K562 (cell line): ENCODE measurements around the gene VDR. TPM values are rescaled to one million over a fixed set of nuclear protein-coding genes. Genes with fewer than 3 reads are reported as not detected.

Source experiments
- CAMTA2 ChIP-seq: fragments of 250-450 bp; sonication (Bioruptor Pico); conservative IDR thresholded peaks from 2 replicates; pipeline ENCODE4 v1.5.1; 2022
- E2F3 ChIP-seq: fragments of 250-450 bp; sonication (Bioruptor Pico); IDR thresholded peaks from 2 replicates; pipeline ENCODE4 v1.4.0; 2020; ENCODE audit warnings: mild to moderate bottlenecking
- FOXP1 ChIP-seq: sonication (generic); formaldehyde crosslinking; IDR thresholded peaks from 2 replicates; pipeline ENCODE4 v1.8.0; 2022; ENCODE audit warnings: mild to moderate bottlenecking, missing genetic modification reagents
- KAT7 ChIP-seq: sonication (generic); formaldehyde crosslinking; IDR thresholded peaks from 2 replicates; pipeline ENCODE4 v1.8.0; 2022; ENCODE audit warnings: missing genetic modification reagents, mild to moderate bottlenecking, borderline replicate concordance
- KHSRP ChIP-seq: fragments of 450-650 bp; IDR thresholded peaks from 2 replicates; pipeline ENCODE4 v1.6.1; 2017
- LCOR ChIP-seq: sonication (generic); formaldehyde crosslinking; IDR thresholded peaks from 2 replicates; pipeline ENCODE4 v1.8.0; 2022; ENCODE audit warnings: mild to moderate bottlenecking, missing genetic modification reagents
- MEF2D ChIP-seq: conservative IDR thresholded peaks from 2 replicates; pipeline ENCODE4 v1.6.1; 2016; ENCODE audit warnings: low read depth, missing genetic modification characterization, missing compliant biosample characterization
- MYBL2 ChIP-seq, 2 experiments: fragments of 450-650 bp in 1 of 2; sonication (generic) in 1 of 2; formaldehyde crosslinking in 1 of 2; IDR thresholded peaks; 2 replicates each; pipeline versions ENCODE4 v1.6.1 to v1.8.1; 2017 to 2022; ENCODE audit warnings: borderline replicate concordance in 1 of 2, inconsistent platforms in 1 of 2, low read depth in 1 of 2, mild to moderate bottlenecking in 1 of 2, missing genetic modification reagents in 1 of 2, moderate library complexity in 1 of 2
- NFE2 ChIP-seq: IDR thresholded peaks from 2 replicates; pipeline ENCODE4 v1.6.1; 2014; ENCODE audit warnings: antibody characterized with exemption, low read depth
- NONO ChIP-seq, 2 experiments: fragments of 200-400 bp in 1 of 2; fragments of 450-650 bp in 1 of 2; formaldehyde crosslinking in 1 of 2; IDR thresholded peaks; 2 replicates each; pipeline ENCODE4 v1.6.1; 2017; ENCODE audit warnings: low read depth in 2 of 2, mild to moderate bottlenecking in 2 of 2, moderate library complexity in 2 of 2, low read length in 1 of 2
- NRF1 ChIP-seq, 2 experiments: fragments of 450-650 bp; IDR thresholded peaks in 1 of 2; conservative IDR thresholded peaks in 1 of 2; 2 replicates each; pipeline ENCODE4 v1.6.1; 2014; ENCODE audit warnings: mild to moderate bottlenecking in 2 of 2
- PHF20 ChIP-seq: fragments of 450-650 bp; IDR thresholded peaks from 2 replicates; pipeline ENCODE4 v1.6.1; 2018; ENCODE audit not compliant: partially characterized antibody
- POLR2H ChIP-seq: IDR thresholded peaks from 2 replicates; pipeline ENCODE4 v1.6.1; 2016; ENCODE audit warnings: missing genetic modification characterization, low read depth, mild to moderate bottlenecking, control low read depth, missing compliant biosample characterization, moderate library complexity
- PRPF4 ChIP-seq: fragments of 200-400 bp; formaldehyde crosslinking; IDR thresholded peaks from one replicate; pipeline ENCODE4 v1.6.1; 2017; ENCODE audit warnings: low read length, low read depth, mild to moderate bottlenecking; ENCODE audit not compliant: insufficient read depth, poor library complexity, severe bottlenecking
- RB1 ChIP-seq: fragments of 450-650 bp; IDR thresholded peaks from 2 replicates; pipeline ENCODE4 v1.6.1; 2017; ENCODE audit warnings: low read depth, mild to moderate bottlenecking
- STAT5B ChIP-seq: fragments of 250-450 bp; sonication (Bioruptor Pico); IDR thresholded peaks from 2 replicates; pipeline ENCODE4 v1.8.0; 2021; ENCODE audit warnings: mild to moderate bottlenecking, inconsistent platforms
- XRCC4 ChIP-seq: IDR thresholded peaks from one replicate; pipeline ENCODE4 v1.6.1; 2011; ENCODE audit not compliant: insufficient read depth, insufficient read length; ENCODE audit errors: extremely low read depth
- ZBTB17 ChIP-seq: fragments of 450-650 bp; formaldehyde crosslinking; IDR thresholded peaks from 2 replicates; pipeline ENCODE4 v1.4.0; 2020; ENCODE audit warnings: mild to moderate bottlenecking
- ZNF124 ChIP-seq: sonication (generic); formaldehyde crosslinking; IDR thresholded peaks from 2 replicates; pipeline ENCODE4 v1.8.1; 2022; ENCODE audit warnings: missing genetic modification reagents
- ZNF134 ChIP-seq: fragments of 250-450 bp; sonication (Bioruptor Pico); conservative IDR thresholded peaks from 2 replicates; pipeline ENCODE4 v1.4.0; 2020
- polyA plus RNA-seq, 8 experiments: library from polyadenylated mRNA; depleted of rRNA in 4 of 8; stranded (reverse) in 5 of 8; unstranded in 3 of 8; fragments of >200 nt; fragmentation: Nextera tagmentation in 2 of 8; fragmentation: Illumina TruSeq in 1 of 8; extraction: Ambion mirVana in 2 of 8; extraction: Trizol in 1 of 8; gene quantifications; 2 replicates each; pipeline versions ENCODE4 v1.2.1 to v1.2.3, GENCODE V29; 2011 to 2014; ENCODE audit warnings: inconsistent platforms in 1 of 8, missing spikeins in 1 of 8
- total RNA-seq, 7 experiments: library from RNA; depleted of rRNA in 6 of 7; stranded (reverse); fragments of >200 nt in 6 of 7; fragmentation: Illumina TruSeq in 2 of 7; extraction: Trizol in 2 of 7; gene quantifications; 2 replicates each; pipeline versions ENCODE4 v1.2.1 to v1.2.3, GENCODE V29; 2011 to 2021; ENCODE audit warnings: low replicate concordance in 1 of 7
- TF ChIP-seq, protein P1 (sequence below): sonication (generic); formaldehyde crosslinking; IDR thresholded peaks from 2 replicates; pipeline ENCODE4 v1.4.0; 2020; ENCODE audit warnings: mild to moderate bottlenecking, missing genetic modification reagents
- TF ChIP-seq, protein P2 (sequence below): fragments of 450-650 bp; formaldehyde crosslinking; IDR thresholded peaks from 2 replicates; pipeline ENCODE4 v1.4.0; 2022; ENCODE audit warnings: mild to moderate bottlenecking, moderate library complexity
- TF ChIP-seq, protein P3 (sequence below): sonication (generic); formaldehyde crosslinking; IDR thresholded peaks from 2 replicates; pipeline ENCODE4 v1.8.0; 2022; ENCODE audit warnings: missing genetic modification reagents, mild to moderate bottlenecking, moderate library complexity, borderline replicate concordance
- TF ChIP-seq, protein P4 (sequence below): sonication (generic); formaldehyde crosslinking; IDR thresholded peaks from 2 replicates; pipeline ENCODE4 v1.8.0; 2023; ENCODE audit warnings: mild to moderate bottlenecking, missing genetic modification reagents

Gene VDR
- total and polyA plus RNA-seq, 9 of the 15 experiments (the other 6 are each of a cell fraction or from before 2014, with no cell fraction given) = 0.61 to 4.8 (median 2.0) TPM

DNA sequence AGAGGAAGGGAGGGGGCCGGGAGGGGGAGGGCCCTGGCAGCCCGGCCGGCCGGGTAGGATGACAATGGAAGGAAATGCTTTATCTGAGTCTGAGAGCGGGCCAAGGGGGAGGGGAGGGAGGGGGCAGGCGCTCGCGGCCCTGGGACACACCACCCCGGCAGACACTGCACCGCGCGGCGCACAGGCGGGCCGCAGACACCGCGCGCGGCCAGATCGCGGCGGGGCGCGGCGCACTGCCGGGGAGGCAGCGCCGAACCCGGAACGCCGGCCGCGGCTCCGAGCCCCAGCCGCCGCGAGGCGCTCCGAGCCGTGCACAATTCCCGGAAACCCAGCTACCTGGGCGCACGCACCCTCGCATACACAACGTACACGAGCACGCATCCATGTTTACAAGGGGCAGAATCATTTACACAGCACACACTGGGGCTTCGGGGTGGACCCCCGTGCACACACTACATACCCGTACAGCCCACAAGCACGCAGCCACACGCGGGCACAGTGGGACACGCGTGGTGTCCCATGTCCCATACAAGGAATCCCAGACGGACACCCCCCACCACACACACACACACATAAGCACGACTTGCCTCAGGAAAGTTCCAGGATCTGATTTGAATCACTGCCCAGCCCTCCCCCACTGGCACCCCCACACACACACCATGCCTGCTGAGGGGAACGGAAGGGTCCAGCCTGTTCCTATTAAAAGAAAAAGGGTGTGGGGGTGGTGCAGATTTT lies 84.7 kb downstream of the VDR start, which contains the start of gene HDAC7 (continued):
- peak; percentile 88 for TF ChIP-seq RB1
- TF ChIP-seq FOXP1 = no peak; the same call in 1 of the 2 replicates
- no peak for TF ChIP-seq LCOR (CRISPR knock-in tag)
- TF ChIP-seq PHF20 = no peak
- no peak for TF ChIP-seq POLR2H (tag)
- TF ChIP-seq ZNF124 = no peak
- no peak for TF ChIP-seq NFE2
- peak in 1 of 2 experiments; percentile 8; a peak in 2 of 4 replicates for TF ChIP-seq NRF1 (conservative IDR thresholded peaks at IDR 0.05 in 1 of 2, IDR thresholded peaks at IDR 0.05 in 1 of 2)
- TF ChIP-seq, protein P1, sequence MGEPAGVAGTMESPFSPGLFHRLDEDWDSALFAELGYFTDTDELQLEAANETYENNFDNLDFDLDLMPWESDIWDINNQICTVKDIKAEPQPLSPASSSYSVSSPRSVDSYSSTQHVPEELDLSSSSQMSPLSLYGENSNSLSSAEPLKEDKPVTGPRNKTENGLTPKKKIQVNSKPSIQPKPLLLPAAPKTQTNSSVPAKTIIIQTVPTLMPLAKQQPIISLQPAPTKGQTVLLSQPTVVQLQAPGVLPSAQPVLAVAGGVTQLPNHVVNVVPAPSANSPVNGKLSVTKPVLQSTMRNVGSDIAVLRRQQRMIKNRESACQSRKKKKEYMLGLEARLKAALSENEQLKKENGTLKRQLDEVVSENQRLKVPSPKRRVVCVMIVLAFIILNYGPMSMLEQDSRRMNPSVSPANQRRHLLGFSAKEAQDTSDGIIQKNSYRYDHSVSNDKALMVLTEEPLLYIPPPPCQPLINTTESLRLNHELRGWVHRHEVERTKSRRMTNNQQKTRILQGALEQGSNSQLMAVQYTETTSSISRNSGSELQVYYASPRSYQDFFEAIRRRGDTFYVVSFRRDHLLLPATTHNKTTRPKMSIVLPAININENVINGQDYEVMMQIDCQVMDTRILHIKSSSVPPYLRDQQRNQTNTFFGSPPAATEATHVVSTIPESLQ (CRISPR knock-in tag) = no peak
- TF ChIP-seq STAT5B (CRISPR knock-in tag) = no peak
- TF ChIP-seq PRPF4 = no peak
- TF ChIP-seq KAT7 (CRISPR knock-in tag) = 0 out of 2 replicates have a peak, but pooled peaks have one; percentile 43
- no peak for TF ChIP-seq XRCC4
- TF ChIP-seq, protein P2, sequence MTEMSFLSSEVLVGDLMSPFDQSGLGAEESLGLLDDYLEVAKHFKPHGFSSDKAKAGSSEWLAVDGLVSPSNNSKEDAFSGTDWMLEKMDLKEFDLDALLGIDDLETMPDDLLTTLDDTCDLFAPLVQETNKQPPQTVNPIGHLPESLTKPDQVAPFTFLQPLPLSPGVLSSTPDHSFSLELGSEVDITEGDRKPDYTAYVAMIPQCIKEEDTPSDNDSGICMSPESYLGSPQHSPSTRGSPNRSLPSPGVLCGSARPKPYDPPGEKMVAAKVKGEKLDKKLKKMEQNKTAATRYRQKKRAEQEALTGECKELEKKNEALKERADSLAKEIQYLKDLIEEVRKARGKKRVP (CRISPR knock-in tag) = no peak
- TF ChIP-seq KHSRP = no peak
- TF ChIP-seq NONO (IDR thresholded peaks at IDR 0.05; ENCODE audit: low read depth in 2 of 2, low read length in 1 of 2) = peak in 1 of 2 experiments; percentile 92; a peak in 2 of 4 replicates
- TF ChIP-seq, protein P3, sequence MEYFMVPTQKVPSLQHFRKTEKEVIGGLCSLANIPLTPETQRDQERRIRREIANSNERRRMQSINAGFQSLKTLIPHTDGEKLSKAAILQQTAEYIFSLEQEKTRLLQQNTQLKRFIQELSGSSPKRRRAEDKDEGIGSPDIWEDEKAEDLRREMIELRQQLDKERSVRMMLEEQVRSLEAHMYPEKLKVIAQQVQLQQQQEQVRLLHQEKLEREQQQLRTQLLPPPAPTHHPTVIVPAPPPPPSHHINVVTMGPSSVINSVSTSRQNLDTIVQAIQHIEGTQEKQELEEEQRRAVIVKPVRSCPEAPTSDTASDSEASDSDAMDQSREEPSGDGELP (CRISPR knock-in tag) = 0 out of 2 replicates have a peak, but pooled peaks have one; percentile 21
- no peak for TF ChIP-seq ZBTB17 (CRISPR knock-in tag)
- no peak for TF ChIP-seq MEF2D (tag)
- no peak for TF ChIP-seq CAMTA2 (CRISPR knock-in tag)
- TF ChIP-seq, protein P4, sequence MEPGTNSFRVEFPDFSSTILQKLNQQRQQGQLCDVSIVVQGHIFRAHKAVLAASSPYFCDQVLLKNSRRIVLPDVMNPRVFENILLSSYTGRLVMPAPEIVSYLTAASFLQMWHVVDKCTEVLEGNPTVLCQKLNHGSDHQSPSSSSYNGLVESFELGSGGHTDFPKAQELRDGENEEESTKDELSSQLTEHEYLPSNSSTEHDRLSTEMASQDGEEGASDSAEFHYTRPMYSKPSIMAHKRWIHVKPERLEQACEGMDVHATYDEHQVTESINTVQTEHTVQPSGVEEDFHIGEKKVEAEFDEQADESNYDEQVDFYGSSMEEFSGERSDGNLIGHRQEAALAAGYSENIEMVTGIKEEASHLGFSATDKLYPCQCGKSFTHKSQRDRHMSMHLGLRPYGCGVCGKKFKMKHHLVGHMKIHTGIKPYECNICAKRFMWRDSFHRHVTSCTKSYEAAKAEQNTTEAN = no peak
- TF ChIP-seq E2F3 (CRISPR knock-in tag) = no peak
- no peak for TF ChIP-seq MYBL2 (IDR thresholded peaks at IDR 0.05; ENCODE audit: low read depth)
- TF ChIP-seq MYBL2 (CRISPR knock-in tag; IDR thresholded peaks at IDR 0.05; ENCODE audit: borderline replicate concordance) = no peak
- TF ChIP-seq ZNF134 (CRISPR knock-in tag) = no peak
